DMS153 treated with DMSO at 0.1 percent for 48 hours (cell line): ENCODE data around the gene AOC2.

Experiments used
- DNase-seq: peaks from one replicate; lab custom pipeline; 2025; ENCODE audit not compliant: unreplicated experiment; lab: John Stamatoyannopoulos, UW

The AOC2 gene, protein sequence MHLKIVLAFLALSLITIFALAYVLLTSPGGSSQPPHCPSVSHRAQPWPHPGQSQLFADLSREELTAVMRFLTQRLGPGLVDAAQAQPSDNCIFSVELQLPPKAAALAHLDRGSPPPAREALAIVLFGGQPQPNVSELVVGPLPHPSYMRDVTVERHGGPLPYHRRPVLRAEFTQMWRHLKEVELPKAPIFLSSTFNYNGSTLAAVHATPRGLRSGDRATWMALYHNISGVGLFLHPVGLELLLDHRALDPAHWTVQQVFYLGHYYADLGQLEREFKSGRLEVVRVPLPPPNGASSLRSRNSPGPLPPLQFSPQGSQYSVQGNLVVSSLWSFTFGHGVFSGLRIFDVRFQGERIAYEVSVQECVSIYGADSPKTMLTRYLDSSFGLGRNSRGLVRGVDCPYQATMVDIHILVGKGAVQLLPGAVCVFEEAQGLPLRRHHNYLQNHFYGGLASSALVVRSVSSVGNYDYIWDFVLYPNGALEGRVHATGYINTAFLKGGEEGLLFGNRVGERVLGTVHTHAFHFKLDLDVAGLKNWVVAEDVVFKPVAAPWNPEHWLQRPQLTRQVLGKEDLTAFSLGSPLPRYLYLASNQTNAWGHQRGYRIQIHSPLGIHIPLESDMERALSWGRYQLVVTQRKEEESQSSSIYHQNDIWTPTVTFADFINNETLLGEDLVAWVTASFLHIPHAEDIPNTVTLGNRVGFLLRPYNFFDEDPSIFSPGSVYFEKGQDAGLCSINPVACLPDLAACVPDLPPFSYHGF

GRCh38 chr17:42844271-42844670, at the start of gene AOC2:
AOC2 (plus strand) TSS chr17:42844580; CDS start chr17:42844627, 47 bp downstream.
- DNase-seq, result no peak

GRCh38 chr17:42795061-42795460, 49.3 kb upstream of the AOC2 start:
- DNase-seq, result no peak

DNA sequence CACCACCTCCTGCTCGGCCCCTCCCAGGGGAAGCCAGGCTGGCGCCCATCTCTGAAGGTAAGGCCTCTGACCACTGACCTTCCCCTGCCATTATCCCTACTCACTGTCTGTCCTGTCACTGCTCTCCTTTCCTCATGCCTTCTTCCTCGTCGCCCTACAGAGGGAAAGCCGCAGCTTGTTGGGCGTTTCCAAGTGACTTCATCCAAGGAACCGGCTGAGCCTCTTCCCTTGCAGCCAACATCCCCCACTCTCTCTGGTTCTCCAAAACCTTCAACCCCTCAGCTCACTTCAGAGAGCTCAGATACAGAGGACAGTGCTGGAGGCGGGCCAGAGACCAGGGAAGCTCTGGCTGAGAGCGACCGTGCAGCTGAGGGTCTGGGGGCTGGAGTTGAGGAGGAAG, 48.9 kb upstream of the AOC2 start:
- DNase-seq, result no peak

DNA sequence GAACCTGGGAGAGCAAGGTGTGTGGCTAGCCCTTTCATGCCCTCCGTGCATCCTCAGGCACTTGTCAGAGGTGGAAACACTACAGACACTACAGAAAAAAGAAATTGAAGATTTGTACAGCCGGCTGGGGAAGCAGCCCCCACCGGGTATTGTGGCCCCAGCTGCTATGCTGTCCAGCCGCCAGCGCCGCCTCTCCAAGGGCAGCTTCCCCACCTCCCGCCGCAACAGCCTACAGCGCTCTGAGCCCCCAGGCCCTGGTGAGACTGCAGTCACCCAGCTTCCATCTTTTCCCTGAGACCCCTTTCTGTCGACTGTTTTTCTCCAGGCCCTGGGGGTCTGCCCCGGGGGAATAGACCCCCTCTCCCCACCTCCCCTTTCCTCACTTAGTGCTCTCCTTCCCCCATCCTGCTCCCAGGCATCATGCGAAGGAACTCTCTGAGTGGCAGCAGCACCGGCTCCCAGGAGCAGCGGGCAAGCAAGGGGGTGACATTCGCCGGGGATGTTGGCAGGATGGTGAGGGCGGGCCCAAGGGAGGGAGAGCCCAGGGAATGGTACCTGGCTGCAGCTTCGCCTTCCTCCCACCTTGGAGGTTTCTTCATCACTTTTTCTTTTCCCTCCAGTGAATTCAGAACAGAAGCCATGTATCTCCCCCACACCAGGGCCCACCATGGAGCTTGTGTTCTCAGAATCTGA, 48.2 kb upstream of the AOC2 start:
- no peak for DNase-seq

DNA sequence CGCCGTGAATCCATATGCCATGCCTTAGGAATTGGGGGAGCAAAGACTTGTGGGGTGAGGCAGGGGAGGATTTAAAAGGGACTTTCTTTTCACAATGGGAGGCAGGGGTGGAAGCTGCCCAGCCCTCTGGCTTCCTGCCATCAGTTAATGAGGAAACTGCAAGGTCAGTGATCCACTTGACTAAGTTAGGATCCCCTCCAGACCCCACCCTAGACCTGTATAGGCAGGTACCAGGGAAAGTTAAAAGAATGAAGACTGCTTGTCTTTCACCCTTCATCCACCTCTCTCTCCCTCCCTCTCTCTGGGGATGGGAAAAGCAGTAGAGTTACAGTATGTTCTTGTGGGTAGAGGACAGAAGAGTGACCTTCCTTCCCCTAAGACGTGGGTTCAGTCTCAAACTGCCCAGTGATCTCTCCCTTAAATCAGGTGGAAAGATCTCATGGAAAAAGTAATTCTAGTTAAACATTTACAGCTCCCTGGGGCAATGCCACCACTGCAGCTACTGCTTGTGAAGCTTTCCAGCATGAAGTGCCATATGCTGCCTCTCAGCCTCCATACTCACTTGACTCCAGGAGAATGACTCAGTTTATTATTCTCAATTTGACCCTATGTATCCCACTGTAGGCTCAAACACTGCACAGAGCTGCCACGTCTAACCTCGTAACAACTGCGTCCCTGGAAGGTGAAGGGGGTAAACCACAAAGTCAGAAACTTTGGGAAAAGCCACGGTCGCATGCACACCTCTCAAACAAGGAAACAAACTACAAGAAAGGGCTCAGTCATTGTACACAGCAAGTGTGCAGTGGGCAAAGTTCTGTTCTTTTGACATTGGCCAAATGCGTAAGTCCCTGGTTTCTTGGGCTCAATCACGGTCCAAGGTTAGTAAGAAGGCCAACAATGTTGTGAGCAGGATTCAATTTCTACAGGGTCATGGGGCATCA, 47.0 kb upstream of the AOC2 start:
- DNase-seq, result no peak

DNA sequence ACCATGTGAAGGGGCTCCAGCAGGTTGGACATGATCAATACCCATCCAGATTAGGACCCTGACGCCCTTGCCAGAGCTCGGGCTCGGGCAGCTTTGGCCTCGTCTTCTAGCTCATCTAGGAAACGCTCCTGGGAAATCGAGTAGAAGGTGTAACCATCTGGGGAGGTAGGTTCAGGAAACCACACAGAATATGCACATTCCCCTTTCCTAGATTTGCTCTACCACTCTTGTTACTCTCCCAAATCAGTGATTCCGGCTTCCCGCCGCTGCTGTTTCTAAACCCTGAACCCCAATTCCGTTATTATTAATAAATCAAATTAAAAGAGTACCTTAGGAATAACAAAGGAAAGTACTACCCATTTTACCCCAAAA, 46.4 kb upstream of the AOC2 start:
- DNase-seq, result no peak

- DNase-seq, result peak; percentile 88
Measured at GRCh38 chr17:42798383-42799380, 45.7 kb upstream of the AOC2 start, which contains the start of the genes CNTD1 and COA3. CNTD1 (plus strand) TSS chr17:42798861; CDS start chr17:42799068, 207 bp downstream. COA3 (minus strand) TSS chr17:42798704; CDS start chr17:42798681, 23 bp downstream.

- no peak for DNase-seq
Measured at GRCh38 chr17:42803074-42803883, 41.1 kb upstream of the AOC2 start.

DNA sequence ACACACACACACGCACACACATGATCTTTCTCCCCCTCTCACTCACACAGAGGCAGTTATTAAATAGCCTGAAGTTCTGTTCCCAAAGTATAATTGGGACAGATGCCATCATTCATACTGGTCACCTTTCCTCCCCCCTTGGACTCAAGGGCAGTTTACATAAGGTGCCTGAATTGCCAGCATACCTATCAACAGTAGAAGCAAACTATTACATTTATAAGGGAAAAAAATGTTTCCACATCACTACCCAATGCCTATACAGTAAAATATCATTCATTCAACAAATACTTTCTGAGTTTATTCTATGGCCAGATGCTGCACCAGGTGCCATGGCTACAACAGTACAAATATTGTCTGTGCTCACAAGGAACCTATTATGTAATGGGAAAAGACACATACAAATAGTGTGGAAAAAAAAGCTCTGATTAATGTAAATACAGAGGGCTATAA, 39.4 kb upstream of the AOC2 start:
- DNase-seq, result no peak

DNA sequence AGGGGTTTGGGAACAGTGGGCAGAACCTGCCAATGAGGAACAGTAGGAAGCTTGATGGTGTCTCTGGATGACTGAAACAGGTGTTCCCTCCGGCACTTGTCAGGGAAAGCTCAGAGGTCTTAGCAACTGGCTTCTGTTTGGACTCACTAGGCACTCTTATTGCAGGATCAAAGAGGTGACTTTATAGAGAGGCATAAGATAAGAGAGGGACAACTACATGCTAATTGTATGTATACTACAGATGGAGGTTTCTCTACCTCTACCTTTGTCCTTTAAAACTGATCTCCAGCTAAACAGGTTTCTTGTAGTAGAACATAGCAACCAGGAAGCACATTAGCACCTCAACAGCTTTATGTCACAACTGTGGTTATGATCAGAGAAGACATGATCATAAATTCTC, 38.1 kb upstream of the AOC2 start:
- DNase-seq, result no peak

DNA sequence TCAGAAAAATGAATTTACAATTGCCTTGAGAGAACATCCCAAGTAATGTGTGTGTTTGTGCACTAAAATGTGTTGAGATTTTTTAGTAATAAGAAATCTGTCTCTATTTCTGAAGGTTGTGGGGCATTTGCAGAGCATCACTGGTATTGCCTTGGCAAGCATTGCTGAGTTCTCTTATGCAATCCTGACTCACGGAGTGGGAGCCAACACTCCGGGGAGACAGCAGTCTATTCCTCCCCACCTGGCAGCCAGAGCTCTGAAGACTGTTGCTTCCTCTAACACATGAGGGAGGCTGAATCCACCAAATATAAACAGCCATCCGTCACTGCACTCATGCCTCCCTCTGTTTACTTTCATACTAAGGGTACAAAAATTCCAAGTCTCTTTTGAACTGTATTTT, 35.1 kb upstream of the AOC2 start:
- no peak for DNase-seq

- no peak for DNase-seq
Measured at GRCh38 chr17:42814633-42815399, 29.6 kb upstream of the AOC2 start.

GRCh38 chr17:42817866-42818265, 26.5 kb upstream of the AOC2 start:
- DNase-seq, result no peak

GRCh38 chr17:42818379-42818778, 26.0 kb upstream of the AOC2 start:
- DNase-seq, result no peak

GRCh38 chr17:42819939-42820535, 24.3 kb upstream of the AOC2 start:
- peak; percentile 11 for DNase-seq

DNA sequence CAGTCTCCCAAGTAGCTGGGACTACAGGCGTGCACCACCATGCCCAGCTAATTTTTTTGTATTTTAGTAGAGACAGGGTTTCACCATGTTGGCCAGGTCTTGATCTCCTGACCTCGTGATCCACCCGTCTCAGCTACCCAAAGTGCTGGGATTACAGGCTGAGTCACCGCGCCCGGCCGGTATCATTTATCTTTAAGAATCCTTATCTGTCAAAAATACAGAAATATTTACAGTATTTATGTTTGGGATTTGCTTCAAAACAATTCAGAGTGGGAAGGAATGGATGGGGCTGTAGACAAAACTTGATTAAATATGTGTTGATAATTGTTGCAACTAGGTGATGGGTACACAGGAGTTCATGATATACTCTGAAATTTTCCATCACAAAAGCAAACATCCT, 23.2 kb upstream of the AOC2 start:
- DNase-seq, result no peak

DNA sequence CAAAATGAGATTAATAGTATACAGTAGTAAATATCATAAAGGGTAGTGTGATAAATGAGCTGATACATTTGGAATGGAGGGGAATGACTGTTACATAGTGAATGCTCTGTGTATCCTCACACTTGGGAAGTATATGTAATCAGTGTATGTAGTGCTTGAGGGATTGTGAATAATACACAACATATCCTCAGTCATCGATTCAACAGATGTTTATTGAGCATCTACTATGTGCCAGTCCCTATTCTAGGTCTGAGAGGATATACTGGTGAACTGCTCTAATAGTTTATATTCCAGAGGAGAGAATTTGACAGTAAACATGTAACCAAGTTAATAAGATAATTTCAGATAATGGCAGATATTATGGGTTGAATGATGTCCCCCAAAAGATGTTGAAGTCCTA, 16.9 kb upstream of the AOC2 start:
- DNase-seq, result no peak
